ENCODE data around the gene TUBB3.
"Not testable (repeated sequence)": the region's sequence is repeated elsewhere in the genome, so short reads cannot be mapped to it uniquely, and the experiment has no call there.

TUBB3 gene

GRCh38 chr16:89944773-89945172 lies 21.6 kb downstream of the TUBB3 start:
- no peak for DNase-seq

- DNase-seq, result no peak
These were observed 22.5 kb downstream of the TUBB3 start for GRCh38 chr16:89945654-89946053.

GRCh38 chr16:89946515-89946914 lies 23.4 kb downstream of the TUBB3 start:
- no peak for DNase-seq

GRCh38 chr16:89949121-89949742 lies 26.1 kb downstream of the TUBB3 start:
- DNase-seq, result no peak

- DNase-seq, result no peak
These were observed 26.6 kb downstream of the TUBB3 start for GRCh38 chr16:89949756-89950155.

GRCh38 chr16:89951509-89951908 lies 28.4 kb downstream of the TUBB3 start:
- no peak for DNase-seq

- DNase-seq, result no peak
These were observed 28.9 kb downstream of the TUBB3 start for GRCh38 chr16:89952049-89952448.

GRCh38 chr16:89952551-89952950 lies 29.4 kb downstream of the TUBB3 start:
- DNase-seq, result no peak

- DNase-seq, result no peak
These were observed 30.7 kb downstream of the TUBB3 start for GRCh38 chr16:89953671-89954406.

- no peak for DNase-seq
These were observed 31.3 kb downstream of the TUBB3 start for GRCh38 chr16:89954462-89954861.

GRCh38 chr16:89955001-89955685 lies 32.0 kb downstream of the TUBB3 start:
- no peak for DNase-seq

GRCh38 chr16:89956505-89957215 lies 33.5 kb downstream of the TUBB3 start:
- DNase-seq, result no peak

- no peak for DNase-seq
These were observed 34.2 kb downstream of the TUBB3 start for GRCh38 chr16:89957216-89957785.

- peak; percentile 36 for DNase-seq
These were observed 34.9 kb downstream of the TUBB3 start for GRCh38 chr16:89958068-89958467.

GRCh38 chr16:89958596-89958995 lies 35.5 kb downstream of the TUBB3 start:
- no peak for DNase-seq

- DNase-seq, result no peak
These were observed 37.8 kb downstream of the TUBB3 start for GRCh38 chr16:89960966-89961365.

GRCh38 chr16:89961920-89962319 lies 38.8 kb downstream of the TUBB3 start:
- DNase-seq, result no peak

- DNase-seq, result no peak
These were observed 39.8 kb downstream of the TUBB3 start for GRCh38 chr16:89962754-89963498.

GRCh38 chr16:89964201-89964600 lies 41.1 kb downstream of the TUBB3 start:
- DNase-seq, result no peak

GRCh38 chr16:89965447-89966225 lies 42.5 kb downstream of the TUBB3 start:
- DNase-seq, result no peak

- DNase-seq, result no peak
These were observed 43.6 kb downstream of the TUBB3 start for GRCh38 chr16:89966756-89967155.

- DNase-seq, result not testable (repeated sequence)
These were observed 44.3 kb downstream of the TUBB3 start for GRCh38 chr16:89967436-89967835.

Measured in NCI-H226 (cell line).